GM21619 (cell line): ENCODE data around the gene AQP6.
"Not testable (repeated sequence)": the region's sequence is repeated elsewhere in the genome, so short reads cannot be mapped to it uniquely, and the experiment has no call there.

Experiments used
- ATAC-seq: cut with Tn5 transposase; IDR thresholded peaks from one replicate; pipeline ENCODE4 v1.9.1; 2021; ENCODE audit not compliant: unreplicated experiment

AQP6 gene

DNA sequence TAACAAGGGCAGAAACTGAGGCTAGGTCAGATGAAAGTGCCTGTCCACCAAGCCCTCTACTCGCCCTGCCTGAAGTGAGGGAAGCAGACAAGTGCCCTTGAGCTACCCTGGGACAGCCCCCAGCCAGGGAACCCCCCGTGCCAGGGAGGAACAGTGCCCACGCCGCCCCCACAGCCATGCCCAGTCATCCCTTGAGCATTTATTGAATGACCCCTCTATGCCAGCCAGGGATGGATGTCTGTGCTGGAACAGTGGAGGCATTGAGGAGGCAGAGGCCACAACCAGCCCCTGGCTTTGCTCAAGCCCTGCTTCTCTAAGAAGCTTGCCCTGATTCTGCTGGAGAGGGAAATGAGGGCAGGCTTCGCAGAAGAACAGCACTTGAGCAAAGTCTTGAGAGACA, 3.7 kb upstream of the AQP6 start:
- no peak for ATAC-seq

GRCh38 chr12:49969651-49970429, 2.9 kb upstream of the AQP6 start:
- no peak for ATAC-seq

DNA sequence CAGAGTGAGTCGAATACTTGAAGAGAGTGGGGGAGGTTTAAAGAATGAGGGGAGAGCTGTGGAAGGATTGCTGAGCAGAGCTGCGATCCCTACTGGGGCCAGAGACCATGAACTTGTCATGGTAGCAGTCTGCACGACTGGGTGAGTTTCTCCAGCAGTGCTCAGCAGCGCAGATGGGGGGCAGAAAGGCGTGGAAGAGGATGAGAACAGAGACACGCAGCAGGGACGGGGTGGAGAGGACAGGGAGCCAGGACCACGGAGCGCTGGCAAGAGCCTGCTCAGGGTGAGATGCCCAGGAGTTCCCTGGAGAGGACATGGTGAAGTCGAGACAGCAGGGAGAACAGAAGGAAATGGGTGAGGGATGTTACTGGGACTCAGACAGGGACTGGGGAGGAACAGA, 2.1 kb upstream of the AQP6 start:
- ATAC-seq, result no peak

DNA sequence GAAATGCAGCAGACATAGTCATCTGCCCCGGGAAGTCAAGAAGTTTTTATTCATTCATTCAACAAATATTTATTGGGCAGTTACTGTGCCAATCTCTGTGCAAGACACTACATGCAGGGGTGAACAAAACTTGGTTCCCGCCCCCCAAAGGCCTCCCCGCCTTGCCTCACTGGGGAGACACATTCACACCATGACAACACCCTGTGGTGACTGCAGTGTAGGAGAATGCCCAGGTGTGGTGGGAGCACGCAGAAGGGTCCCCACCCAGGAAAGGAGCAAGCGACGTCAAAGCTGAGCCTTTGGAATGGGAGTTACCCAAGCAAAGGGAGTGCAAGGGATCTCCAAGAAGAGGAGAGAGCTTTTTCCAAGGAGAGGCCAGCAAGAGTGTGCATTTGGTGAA, 1.6 kb upstream of the AQP6 start:
- ATAC-seq, result no peak

DNA sequence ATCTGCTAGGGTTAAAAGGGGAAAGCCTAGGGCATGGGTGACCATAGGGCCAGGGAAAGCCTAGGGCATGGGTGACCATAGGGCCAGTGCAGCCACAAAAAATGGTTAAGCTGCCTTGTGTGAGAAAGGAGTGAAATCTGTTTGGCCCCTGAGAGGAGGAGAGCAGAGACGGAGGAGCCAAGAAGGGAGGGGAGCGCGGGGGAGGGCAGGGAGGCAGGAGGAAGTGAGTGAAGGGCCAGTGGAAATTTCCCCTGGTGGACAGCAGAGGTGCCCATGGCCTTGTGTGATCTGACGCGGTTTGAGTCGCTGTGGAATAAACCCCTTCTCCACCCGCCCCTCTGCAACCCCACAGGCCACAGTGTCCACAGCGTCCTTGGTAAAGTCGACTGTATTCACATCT, 618 bp upstream of the AQP6 start:
- ATAC-seq, result no peak

DNA sequence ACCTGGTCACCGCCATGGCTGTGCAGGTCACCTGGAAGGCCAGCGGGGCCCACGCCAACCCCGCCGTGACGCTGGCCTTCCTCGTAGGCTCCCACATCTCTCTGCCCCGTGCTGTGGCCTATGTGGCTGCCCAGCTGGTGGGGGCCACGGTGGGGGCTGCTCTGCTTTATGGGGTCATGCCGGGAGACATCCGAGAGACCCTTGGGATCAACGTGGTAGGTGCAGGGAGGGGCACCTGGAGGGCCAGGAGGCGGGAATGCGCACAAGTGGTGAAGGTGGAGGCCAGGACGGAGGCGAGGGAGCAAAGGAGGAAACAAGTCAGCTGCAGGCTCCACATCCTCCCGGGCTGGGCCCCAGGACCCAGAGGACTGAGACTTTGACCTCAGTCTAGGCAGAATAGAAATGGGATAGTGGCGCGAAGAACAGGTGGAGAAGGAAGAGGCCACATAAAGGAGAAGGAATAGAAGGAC, 649 bp downstream of the AQP6 start:
- no peak for ATAC-seq

- no peak for ATAC-seq
These were observed 1.5 kb downstream of the AQP6 start for GRCh38 chr12:49974231-49974675.

GRCh38 chr12:49974677-49975317, 2.0 kb downstream of the AQP6 start:
- no peak for ATAC-seq

DNA sequence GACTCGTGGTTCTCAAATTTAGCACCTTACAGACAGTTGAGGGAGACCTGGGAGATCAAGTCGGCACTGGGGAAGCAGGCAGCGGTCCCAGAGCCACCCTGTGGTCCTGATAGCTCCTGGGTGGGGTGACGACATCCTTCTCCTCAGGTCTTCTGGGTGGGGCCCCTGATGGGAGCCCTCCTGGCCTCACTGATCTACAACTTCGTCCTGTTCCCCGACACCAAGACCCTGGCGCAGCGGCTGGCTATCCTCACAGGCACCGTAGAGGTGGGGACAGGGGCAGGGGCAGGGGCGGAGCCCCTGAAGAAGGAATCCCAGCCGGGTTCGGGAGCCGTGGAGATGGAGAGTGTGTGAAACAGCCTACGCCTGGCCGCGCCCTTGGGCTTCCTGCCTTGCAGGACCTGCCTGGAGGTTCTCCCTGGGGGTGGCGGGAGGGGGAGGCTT, 2.6 kb downstream of the AQP6 start:
- ATAC-seq, result no peak

DNA sequence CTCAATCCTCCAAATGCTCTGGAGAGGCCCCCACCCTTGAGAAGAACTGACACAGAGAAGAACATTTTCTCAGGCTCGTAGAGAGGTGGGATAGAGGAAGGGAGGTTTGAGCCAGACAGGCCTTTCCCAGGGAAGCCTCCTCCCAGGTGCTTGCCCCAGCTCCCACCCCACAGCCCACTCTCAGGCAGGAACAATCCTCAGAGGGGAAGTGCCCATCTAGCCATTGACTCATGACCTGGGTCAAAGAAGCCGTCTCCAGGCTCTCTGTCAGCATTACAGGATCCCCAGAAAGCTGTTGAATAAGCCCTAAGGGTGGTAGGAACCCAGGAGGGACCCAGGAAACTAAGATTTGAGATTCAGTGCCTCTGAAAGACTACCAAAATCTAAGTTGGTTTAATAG, 3.8 kb downstream of the AQP6 start:
- ATAC-seq, result no peak

GRCh38 chr12:49978125-49978524, 5.4 kb downstream of the AQP6 start:
- ATAC-seq, result no peak

DNA sequence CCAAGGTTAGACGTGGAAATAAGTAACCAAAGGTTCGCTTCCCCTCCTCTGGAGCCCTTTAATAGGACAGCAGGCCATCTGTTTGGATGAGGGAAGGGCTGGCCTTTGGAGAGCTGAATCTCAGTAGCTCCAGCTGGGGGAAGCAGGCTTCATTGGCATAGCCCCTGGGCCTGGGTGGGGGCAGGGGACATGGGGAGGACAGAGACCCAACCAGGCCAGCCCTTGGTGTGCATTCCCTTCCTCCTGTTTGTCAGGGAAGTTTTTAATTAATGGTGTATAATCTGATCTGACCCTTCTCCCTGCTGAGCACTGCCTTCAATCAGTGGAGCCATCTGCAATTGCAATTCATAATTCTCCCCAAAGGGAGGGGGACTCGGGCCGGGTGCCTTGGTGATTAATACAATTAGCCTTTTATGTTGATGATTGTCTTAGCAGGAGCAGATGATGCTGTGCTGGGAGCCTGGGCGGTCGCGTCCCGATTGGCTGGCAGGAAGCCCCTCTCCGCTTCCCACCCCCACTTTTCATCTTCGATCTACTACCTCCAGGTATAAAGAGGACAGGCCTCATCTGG, 6.4 kb downstream of the AQP6 start:
- ATAC-seq, result no peak

DNA sequence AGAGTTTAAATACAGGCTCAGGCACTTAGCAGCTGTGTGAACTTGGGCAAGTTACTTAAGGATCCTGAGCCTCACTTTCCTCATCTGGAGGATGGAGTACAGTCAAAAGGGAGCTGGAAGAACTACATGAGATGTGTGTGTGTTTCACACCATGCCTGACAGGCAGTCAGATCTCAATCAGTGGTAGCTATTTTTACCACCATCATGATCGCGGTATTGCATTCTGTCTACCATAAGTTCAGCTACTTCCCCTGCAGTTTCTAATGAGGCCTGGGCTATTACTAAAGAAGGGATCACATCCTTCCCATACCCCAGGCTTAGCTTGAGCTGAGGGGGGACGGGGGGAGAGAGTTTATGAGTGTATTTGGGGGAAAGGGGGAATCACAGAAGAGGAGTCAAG, 7.0 kb downstream of the AQP6 start:
- ATAC-seq, result no peak

DNA sequence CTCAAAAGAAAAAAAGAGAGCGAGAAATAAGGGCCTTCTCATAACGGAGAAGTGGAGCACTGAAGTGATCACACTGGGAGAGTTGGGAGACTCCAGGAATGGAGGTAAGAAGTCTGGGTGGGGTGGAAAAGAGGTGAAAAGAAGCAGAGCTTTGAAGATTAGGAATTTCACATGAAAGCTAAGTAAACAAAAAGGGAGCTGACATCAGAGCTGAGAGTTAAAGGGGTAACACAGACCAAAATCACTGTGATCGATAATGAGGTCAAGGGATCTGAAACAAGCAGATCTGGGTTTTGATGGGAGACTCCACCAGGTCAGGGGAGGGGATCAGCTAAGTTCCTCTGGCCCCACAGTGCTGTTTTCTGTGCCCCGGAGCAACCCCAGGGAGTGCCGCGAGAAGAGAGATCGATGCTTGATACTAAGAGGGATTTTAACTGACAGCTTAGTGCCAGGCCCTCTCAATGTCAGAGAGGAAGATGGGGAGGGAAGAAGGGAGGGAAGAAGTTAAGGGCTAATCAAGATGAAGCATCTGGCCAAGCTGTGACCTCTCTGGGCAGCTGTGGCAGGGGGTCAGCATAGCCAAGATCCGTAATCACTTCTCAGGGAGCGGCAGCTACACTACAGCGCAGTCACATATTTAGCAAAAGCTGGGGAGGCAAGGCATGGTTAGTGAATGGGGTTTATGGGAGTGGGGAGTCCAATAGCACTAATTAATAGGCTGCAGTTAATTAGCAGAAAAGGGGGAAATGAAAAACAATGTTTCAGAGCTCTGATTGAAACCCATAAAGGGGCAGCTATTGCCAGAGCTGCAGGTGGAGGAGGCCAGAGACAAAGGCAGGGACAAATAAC, 8.0 kb downstream of the AQP6 start:
- ATAC-seq, result no peak

- ATAC-seq, result no peak
These were observed 9.7 kb downstream of the AQP6 start for GRCh38 chr12:49982246-49983087.

DNA sequence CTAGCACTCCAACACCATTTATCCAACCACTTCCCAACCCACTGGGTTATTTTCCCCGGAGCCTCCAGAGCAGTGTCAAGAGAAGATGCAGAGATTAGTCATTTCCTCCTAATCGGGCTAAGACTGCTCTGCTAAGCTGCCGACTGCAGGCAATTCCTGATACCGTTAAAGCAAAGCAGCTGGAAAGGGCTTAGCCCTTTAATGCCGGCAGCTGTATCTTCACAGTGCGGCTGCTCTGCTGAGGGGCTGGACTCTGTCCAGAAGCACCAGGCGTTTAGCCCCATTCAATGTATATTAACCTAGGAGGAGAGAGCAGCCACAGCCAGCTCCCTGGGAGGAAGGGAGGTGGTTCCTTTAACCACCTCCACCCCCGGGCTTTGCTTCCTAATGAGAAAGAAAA, 11.1 kb downstream of the AQP6 start:
- no peak for ATAC-seq

DNA sequence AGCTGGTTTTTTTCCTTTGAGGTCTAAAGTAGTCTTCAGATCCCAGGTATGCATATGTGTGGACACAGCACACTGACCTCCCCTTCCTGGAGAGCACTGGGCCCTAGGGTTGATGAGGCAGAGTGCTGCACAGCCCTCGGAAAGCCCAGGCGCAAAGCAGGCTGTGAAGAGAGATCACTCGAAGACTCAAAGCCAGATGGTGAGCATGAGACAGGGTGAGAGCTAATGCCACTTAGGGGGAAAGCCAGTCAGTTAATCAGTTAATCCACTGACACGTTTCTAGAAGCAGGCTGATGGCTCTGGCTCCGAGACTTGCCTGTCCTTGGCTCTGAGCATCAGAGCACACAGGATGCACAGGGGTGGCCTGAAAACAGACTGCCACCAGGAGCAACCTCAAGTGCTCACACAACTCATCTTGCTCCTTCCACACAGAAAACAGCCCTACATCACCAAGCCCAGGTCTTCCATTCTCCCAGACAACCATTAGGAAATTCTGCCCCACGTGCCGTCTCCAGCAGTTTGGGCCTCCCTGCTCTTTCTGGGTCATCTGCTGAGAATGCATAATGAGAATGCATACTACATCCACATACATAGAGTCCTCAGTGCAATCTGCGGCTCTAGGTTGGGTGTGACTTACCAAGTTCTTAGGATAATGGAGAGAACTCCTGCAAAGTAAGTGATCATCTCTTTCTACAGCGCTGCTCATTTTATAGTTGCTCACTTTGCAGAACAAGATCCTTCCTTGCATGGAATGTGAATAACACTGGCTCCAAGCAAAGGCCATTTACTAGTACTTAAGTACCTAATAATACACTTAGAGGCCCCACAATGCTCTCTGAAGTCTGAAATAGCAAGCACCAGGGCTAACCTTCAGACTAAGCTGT, 12.0 kb downstream of the AQP6 start:
- ATAC-seq, result no peak

DNA sequence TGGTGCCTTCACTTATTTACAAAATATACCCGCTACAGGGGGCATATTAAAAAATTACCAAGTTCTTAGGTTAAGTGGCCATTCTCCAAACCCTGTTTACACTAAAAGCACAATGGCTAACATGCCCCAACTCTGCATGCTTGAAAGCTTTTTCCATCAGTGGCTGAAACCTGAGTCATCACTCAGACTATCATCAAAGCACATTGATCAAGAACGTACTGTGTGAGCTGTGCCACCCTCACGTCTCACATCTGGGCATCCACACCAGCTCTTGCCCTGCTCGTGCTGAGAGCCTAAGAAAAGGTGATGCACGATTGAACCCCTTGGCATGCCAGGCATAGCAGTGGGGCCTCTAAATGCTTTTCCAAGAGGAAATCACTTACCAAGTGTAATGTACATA, 13.2 kb downstream of the AQP6 start:
- ATAC-seq, result no peak

DNA sequence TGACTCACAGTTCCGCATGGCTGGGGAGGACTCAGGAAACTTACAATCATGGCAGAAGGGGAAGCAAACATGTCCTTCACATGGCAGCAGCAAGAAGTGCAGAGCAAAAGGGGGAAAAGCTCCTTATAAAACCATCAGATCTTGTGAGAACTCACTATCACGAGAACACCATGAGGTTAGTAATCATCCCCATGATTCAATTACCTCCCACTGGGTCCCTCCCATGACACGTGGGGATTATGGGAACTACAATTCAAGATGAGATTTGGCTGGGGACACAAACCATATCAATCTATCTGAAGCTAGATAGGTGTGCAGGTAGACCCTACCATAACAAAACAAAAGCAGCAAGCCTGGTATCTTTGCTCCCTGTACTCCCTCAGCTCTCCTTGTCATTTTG, 13.7 kb downstream of the AQP6 start:
- ATAC-seq, result not testable (repeated sequence)
